Transverse colon (tissue), 4 donors: Measurements from ENCODE around the gene SART3.

Experiments used
- CTCF ChIP-seq, 5 experiments: fragments of 200-600 bp in 3 of 5; fragments of 450-650 bp in 2 of 5; sonication (generic) in 3 of 5; IDR thresholded peaks; 1 replicate in 2 of 5; 2 replicates in 3 of 5; pipeline ENCODE4 v1.5.1; 2016 to 2017; ENCODE audit warnings: antibody characterized with exemption in 5 of 5, inconsistent platforms in 3 of 5, mild to moderate bottlenecking in 2 of 5, moderate library complexity in 1 of 5
- EP300 ChIP-seq: sonication (generic); formaldehyde crosslinking; IDR thresholded peaks from one replicate; pipeline ENCODE4 v1.6.1; 2017; ENCODE audit warnings: antibody characterized with exemption, low read depth
- POLR2A ChIP-seq: fragments of 450-650 bp; IDR thresholded peaks from one replicate; pipeline ENCODE4 v1.6.1; 2016; ENCODE audit warnings: antibody characterized with exemption, mild to moderate bottlenecking, moderate library complexity
- POLR2AphosphoS5 ChIP-seq, 3 donors: sonication (generic); formaldehyde crosslinking; IDR thresholded peaks; one replicate each; pipeline ENCODE4 v1.6.1; 2016; ENCODE audit warnings: antibody characterized with exemption in 3 of 3

- no peak for TF ChIP-seq CTCF (IDR thresholded peaks at IDR 0.05)
- TF ChIP-seq POLR2A, result no peak
- no peak for TF ChIP-seq POLR2AphosphoS5 (IDR thresholded peaks at IDR 0.05)
- no peak for TF ChIP-seq EP300
Measured at GRCh38 chr12:108600702-108601007, 39.7 kb upstream of the SART3 start.
